Cardiac muscle cell (in vitro differentiated cells and primary cell): ENCODE data around the gene SPATC1L. TPM values are rescaled to one million over a fixed set of nuclear protein-coding genes. Genes with fewer than 3 reads are reported as not detected.

ENCODE experiments used
- DNase-seq, 2 donors: peaks; one replicate each; pipeline versions ENCODE4 v3.0.0 to v3.0.0-alpha.2; 2010 to 2017; ENCODE audit warnings: low read depth in 1 of 2, low spot score in 1 of 2
- H3K27ac ChIP-seq: fragments of 200-600 bp; sonication (generic); 2 replicates; pipeline ENCODE4 v1.5.1; 2016
- H3K27me3 ChIP-seq: fragments of 200-600 bp; sonication (generic); 2 replicates; pipeline ENCODE4 v1.6.0; 2016; ENCODE audit warnings: control low read depth
- H3K36me3 ChIP-seq: fragments of 200-600 bp; sonication (generic); 2 replicates; pipeline ENCODE4 v1.5.1; 2016; ENCODE audit warnings: control low read depth
- H3K4me1 ChIP-seq: fragments of 200-600 bp; sonication (generic); 2 replicates; pipeline ENCODE4 v1.8.1; 2017; ENCODE audit warnings: low read depth, mild to moderate bottlenecking, mixed run types
- H3K4me3 ChIP-seq: fragments of 200-600 bp; sonication (generic); 2 replicates; pipeline ENCODE4 v1.5.1; 2016; ENCODE audit warnings: mild to moderate bottlenecking
- H3K9me3 ChIP-seq: fragments of 200-600 bp; sonication (generic); 2 replicates; pipeline ENCODE4 v1.5.1; 2017; ENCODE audit warnings: low read depth, mild to moderate bottlenecking, control low read depth
- CTCF ChIP-seq: IDR thresholded peaks from 2 replicates; pipeline ENCODE4 v1.5.1; 2012; ENCODE audit warnings: low read depth, mild to moderate bottlenecking, low read length
- polyA plus RNA-seq: library from polyadenylated mRNA; unstranded; fragments of >200 nt; fragmentation: Nextera tagmentation; extraction: Ambion mirVana; gene quantifications from 2 replicates; pipeline ENCODE4 v1.2.1, GENCODE V29; 2016
- total RNA-seq: library from RNA; depleted of rRNA; stranded (reverse); fragments of >200 nt; gene quantifications from 2 replicates; pipeline ENCODE4 v1.2.3, GENCODE V29; 2016

SPATC1L gene
- total and polyA plus RNA-seq, 2 experiments from 2014 or later: 58.8 to 63.0 TPM

- no peaks in the 10 kb centered on the region for H3K27me3 ChIP-seq
- H3K27ac ChIP-seq: no peak overlapping the region
- no peaks in the 10 kb centered on the region for H3K9me3 ChIP-seq
- TF ChIP-seq CTCF: no peak
- H3K4me3 ChIP-seq: no peak overlapping the region
- no peaks in the 10 kb centered on the region for H3K4me1 ChIP-seq
- DNase-seq: no peak
- H3K36me3 ChIP-seq: peaks cover 9% of the 10 kb centered on the region
Measured at GRCh38 chr21:46114963-46115362, 69.3 kb downstream of the SPATC1L start.

DNA sequence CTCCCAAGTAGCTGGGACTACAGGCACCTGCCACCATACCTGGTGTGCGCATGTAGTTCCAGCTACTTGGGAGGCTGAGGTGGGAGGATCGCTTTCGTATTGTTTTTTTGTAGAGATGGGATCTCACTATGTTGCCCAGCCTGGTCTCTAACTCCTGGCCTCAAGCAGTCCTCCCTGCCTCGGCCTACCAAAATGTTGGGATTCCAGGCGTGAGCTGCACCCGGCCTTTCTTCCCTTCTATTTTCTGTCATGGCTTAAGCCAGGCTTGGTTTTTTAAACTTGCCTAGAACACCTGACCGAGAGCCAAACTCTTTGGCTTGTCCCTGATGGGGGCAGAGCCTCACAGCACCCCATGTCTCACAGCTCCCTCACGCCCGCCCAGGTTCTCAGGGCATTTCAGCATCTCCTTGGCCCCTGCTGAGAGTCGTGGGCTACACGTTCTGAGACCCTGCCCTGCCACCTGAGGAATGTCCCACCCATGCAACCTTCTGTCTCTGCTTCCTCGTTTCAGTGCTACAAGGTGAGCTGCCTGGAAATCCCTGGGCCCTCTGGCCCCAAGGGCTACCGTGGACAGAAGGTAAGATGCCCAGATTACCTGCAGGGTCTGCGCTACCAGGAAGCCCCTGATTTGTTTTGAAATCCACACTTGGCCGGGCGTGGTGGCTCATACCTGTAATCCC, 70.6 kb downstream of the SPATC1L start:
- no peaks in the 10 kb centered on the region for H3K9me3 ChIP-seq
- no peaks in the 10 kb centered on the region for H3K4me1 ChIP-seq
- peaks cover 9% of the 10 kb centered on the region for H3K36me3 ChIP-seq
- TF ChIP-seq CTCF: no peak
- DNase-seq: no peak
- H3K27me3 ChIP-seq: no peaks in the 10 kb centered on the region
- H3K4me3 ChIP-seq: no peak overlapping the region
- H3K27ac ChIP-seq: no peak overlapping the region

GRCh38 chr21:46112725-46113215, 71.5 kb downstream of the SPATC1L start:
- Histone ChIP-seq H3K36me3 (peaks cover 9% of the 10 kb centered on the region), H3K27ac (no peak overlapping the region), H3K4me3 (no peak overlapping the region), H3K27me3 (no peaks in the 10 kb centered on the region), H3K9me3 (no peaks in the 10 kb centered on the region), H3K4me1 (no peaks in the 10 kb centered on the region)
- no peak for DNase-seq
- TF ChIP-seq CTCF: no peak

- H3K4me1 ChIP-seq: no peaks in the 10 kb centered on the region
- TF ChIP-seq CTCF: no peak
- no peak for DNase-seq
- H3K27ac ChIP-seq: no peak overlapping the region
- peaks cover 9% of the 10 kb centered on the region for H3K36me3 ChIP-seq
- no peaks in the 10 kb centered on the region for H3K27me3 ChIP-seq
- H3K4me3 ChIP-seq: no peak overlapping the region
- no peaks in the 10 kb centered on the region for H3K9me3 ChIP-seq
Measured at GRCh38 chr21:46111857-46112724, 72.2 kb downstream of the SPATC1L start.

- Histone ChIP-seq H3K9me3 (no peaks in the 10 kb centered on the region), H3K36me3 (peaks cover 9% of the 10 kb centered on the region), H3K4me1 (no peaks in the 10 kb centered on the region), H3K27ac (no peak overlapping the region), H3K4me3 (no peak overlapping the region), H3K27me3 (no peaks in the 10 kb centered on the region)
- TF ChIP-seq CTCF: no peak
- DNase-seq: no peak
Measured at GRCh38 chr21:46111193-46111571, 73.1 kb downstream of the SPATC1L start.

Other genes with a start within 250 kb of the SPATC1L start
- 499 and 605 TPM in 2 replicates for gene COL6A1, start 202.7 kb downstream of the SPATC1L start, total RNA-seq
- gene COL6A1, start 202.7 kb downstream of the SPATC1L start, polyA plus RNA-seq: 245 and 279 TPM in 2 replicates
- 212 and 260 TPM in 2 replicates for gene COL6A2, start 86.3 kb downstream of the SPATC1L start, total RNA-seq
- gene COL6A2, start 86.3 kb downstream of the SPATC1L start, polyA plus RNA-seq: 153 and 216 TPM in 2 replicates
- gene FTCD, start 28.9 kb downstream of the SPATC1L start, total RNA-seq: 9.5 and 18.9 TPM in 2 replicates
- gene FTCD, start 28.9 kb downstream of the SPATC1L start, polyA plus RNA-seq: 27.4 and 31.1 TPM in 2 replicates
- gene LSS, start 44.3 kb upstream of the SPATC1L start, total RNA-seq: 86.9 and 191 TPM in 2 replicates
- gene LSS, start 44.3 kb upstream of the SPATC1L start, polyA plus RNA-seq: 56.2 and 112 TPM in 2 replicates
- 71.8 and 106 TPM in 2 replicates for gene MCM3AP, start 101.2 kb upstream of the SPATC1L start, total RNA-seq
- 39.6 and 74.3 TPM in 2 replicates for gene MCM3AP, start 101.2 kb upstream of the SPATC1L start, polyA plus RNA-seq
- 17.9 and 24.9 TPM in 2 replicates for gene YBEY, start 101.9 kb upstream of the SPATC1L start, total RNA-seq
- 24.5 and 25.5 TPM in 2 replicates for gene YBEY, start 101.9 kb upstream of the SPATC1L start, polyA plus RNA-seq
- gene C21orf58, start 139.4 kb upstream of the SPATC1L start, total RNA-seq: 15.5 and 32.6 TPM in 2 replicates
- gene C21orf58, start 139.4 kb upstream of the SPATC1L start, polyA plus RNA-seq: 11.1 and 36.5 TPM in 2 replicates
- 26.6 and 31.3 TPM in 2 replicates for gene PCNT, start 139.7 kb upstream of the SPATC1L start, total RNA-seq
- 18.3 and 26.2 TPM in 2 replicates for gene PCNT, start 139.7 kb upstream of the SPATC1L start, polyA plus RNA-seq